ENCODE measurements around the gene FNIP2.
"Not testable (repeated sequence)": the region's sequence is repeated elsewhere in the genome, so short reads cannot be mapped to it uniquely, and the experiment has no call there.

GRCh38 chr4:158809208-158809607, 40.4 kb downstream of the FNIP2 start:
- not testable (repeated sequence) for TF ChIP-seq CTCF (conservative IDR thresholded peaks at IDR 0.05; ENCODE audit: low read depth, low read length); EZH2 (IDR thresholded peaks at IDR 0.05; ENCODE audit: low read length, unreplicated experiment)

Measured in PC-3 (cell line).